ENCODE results near the gene TTC7B. TPM values are rescaled to one million over a fixed set of nuclear protein-coding genes. Genes with fewer than 3 reads are reported as not detected.

Gene TTC7B
- total and polyA plus RNA-seq, 9 of the 15 experiments (the other 6 are each of a cell fraction or from before 2014, with no cell fraction given): 2.2 to 77.2 (median 36.7) TPM

DNA sequence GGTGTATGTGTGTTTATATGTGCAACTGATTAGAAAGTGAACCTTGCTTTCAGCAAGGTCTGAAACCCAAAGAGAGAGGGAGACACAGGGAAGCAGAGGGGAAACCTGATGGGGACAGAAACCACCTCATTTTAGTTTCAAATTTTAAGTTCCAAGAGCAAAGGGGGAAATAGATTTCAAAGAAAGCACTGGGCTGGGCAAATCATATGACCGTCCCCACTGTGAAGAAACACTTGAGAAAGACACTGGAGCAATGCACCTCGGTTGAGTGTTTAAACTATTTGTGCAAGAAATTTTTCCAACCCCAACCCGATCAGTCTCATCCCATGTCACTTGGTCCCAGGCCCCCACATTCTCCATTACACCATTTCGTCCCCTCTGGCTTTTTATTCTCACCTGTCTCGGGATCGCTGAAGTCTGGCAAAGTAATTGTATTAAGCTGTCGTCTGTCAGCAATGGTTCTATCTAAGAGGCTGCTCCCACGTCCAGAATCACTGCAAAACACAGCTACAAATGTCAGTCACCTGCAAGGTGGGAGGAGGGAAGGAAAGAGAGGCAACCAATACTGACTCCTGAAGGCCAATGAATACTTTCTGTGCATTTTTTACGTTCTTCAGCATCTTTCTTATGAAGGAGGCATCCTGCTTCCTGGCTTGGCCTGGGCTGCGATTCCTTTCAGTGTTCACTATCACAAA lies 205.7 kb downstream of the TTC7B start:
- Histone ChIP-seq H3K9me1 (ENCODE audit: control insufficient read depth, insufficient read depth, low read length) (no peaks in the 10 kb centered on the region), H3K9ac (ENCODE audit: insufficient read depth in 1 of 2, low read depth in 2 of 2, low read length in 2 of 2) (no peak overlapping the region), H3K9me3 (replicated peaks; ENCODE audit: control insufficient read depth, insufficient read depth, low read depth, low read length) (no peaks in the 10 kb centered on the region), H2AFZ (ENCODE audit: low read depth, low read length) (no peak overlapping the region), H3K36me3 (ENCODE audit: control insufficient read depth, insufficient read depth, low read length) (peaks cover 13% of the 10 kb centered on the region; the same call in 2 of the 3 replicates), H3K79me2 (ENCODE audit: control insufficient read depth, insufficient read depth, low read length) (no peaks in the 10 kb centered on the region), H3K27ac (ENCODE audit: extremely low read depth, low read depth, low read length) (no peak overlapping the region), H4K20me1 (replicated peaks; ENCODE audit: control insufficient read depth, insufficient read depth, low read length) (no peaks in the 10 kb centered on the region), H3K4me1 (replicated peaks in 1 of 2; ENCODE audit: control insufficient read depth in 2 of 2, insufficient read depth in 2 of 2, low read length in 2 of 2) (no peaks in the 10 kb centered on the region), H3K4me3 (no peak overlapping the region), H3K27me3 (ENCODE audit: control insufficient read depth in 2 of 2, insufficient read depth in 2 of 2, low read length in 2 of 2) (no peaks in the 10 kb centered on the region), H3K4me2 (ENCODE audit: insufficient read depth, low read length) (no peak overlapping the region)
- ChIA-PET CTCF (ENCODE audit: low intra/inter-chr PET ratio) (no interaction called here), POLR2A (no interaction called here)
- DNase-seq (ENCODE audit: extremely low read depth in 1 of 4, low spot score in 3 of 4) (no peak), ATAC-seq (no peak), FAIRE-seq (no peak)
- intact Hi-C loops (cut with micrococcal nuclease): no loop called here
- TF ChIP-seq HSF4 (CRISPR knock-in tag; IDR thresholded peaks at IDR 0.05; ENCODE audit: borderline replicate concordance): no peak
- TF ChIP-seq, protein P1, sequence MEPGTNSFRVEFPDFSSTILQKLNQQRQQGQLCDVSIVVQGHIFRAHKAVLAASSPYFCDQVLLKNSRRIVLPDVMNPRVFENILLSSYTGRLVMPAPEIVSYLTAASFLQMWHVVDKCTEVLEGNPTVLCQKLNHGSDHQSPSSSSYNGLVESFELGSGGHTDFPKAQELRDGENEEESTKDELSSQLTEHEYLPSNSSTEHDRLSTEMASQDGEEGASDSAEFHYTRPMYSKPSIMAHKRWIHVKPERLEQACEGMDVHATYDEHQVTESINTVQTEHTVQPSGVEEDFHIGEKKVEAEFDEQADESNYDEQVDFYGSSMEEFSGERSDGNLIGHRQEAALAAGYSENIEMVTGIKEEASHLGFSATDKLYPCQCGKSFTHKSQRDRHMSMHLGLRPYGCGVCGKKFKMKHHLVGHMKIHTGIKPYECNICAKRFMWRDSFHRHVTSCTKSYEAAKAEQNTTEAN (CRISPR knock-in tag; IDR thresholded peaks at IDR 0.05): no peak
- no peak for TF ChIP-seq SMAD4 (CRISPR knock-in tag; conservative IDR thresholded peaks at IDR 0.05)
- no peak for TF ChIP-seq NUFIP1 (IDR thresholded peaks at IDR 0.05; ENCODE audit: partially characterized antibody)
- TF ChIP-seq TAF9B (IDR thresholded peaks at IDR 0.05; ENCODE audit: partially characterized antibody): no peak
- TF ChIP-seq, protein P2, sequence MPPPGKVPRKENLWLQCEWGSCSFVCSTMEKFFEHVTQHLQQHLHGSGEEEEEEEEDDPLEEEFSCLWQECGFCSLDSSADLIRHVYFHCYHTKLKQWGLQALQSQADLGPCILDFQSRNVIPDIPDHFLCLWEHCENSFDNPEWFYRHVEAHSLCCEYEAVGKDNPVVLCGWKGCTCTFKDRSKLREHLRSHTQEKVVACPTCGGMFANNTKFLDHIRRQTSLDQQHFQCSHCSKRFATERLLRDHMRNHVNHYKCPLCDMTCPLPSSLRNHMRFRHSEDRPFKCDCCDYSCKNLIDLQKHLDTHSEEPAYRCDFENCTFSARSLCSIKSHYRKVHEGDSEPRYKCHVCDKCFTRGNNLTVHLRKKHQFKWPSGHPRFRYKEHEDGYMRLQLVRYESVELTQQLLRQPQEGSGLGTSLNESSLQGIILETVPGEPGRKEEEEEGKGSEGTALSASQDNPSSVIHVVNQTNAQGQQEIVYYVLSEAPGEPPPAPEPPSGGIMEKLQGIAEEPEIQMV (tag; conservative IDR thresholded peaks at IDR 0.05; ENCODE audit: low read depth): no peak
- WGBS (ENCODE audit: insufficient coverage, low coverage, missing lambda C conversion rate): 76% methylated on average over 8 of the region's 10 CpGs
- BruUV-seq (replicated peaks): no TSS peak
- in situ Hi-C loops (cut with MboI): no loop called here

Data from K562 (cell line).